Measurements from ENCODE around the gene CTSA.

Gene CTSA

GRCh38 chr20:45944151-45944964 is 53.2 kb downstream of the CTSA start:
- peak in 1 of 5 donors; percentile 44 for DNase-seq

- DNase-seq: no peak
Observed at GRCh38 chr20:45944965-45945677, 54.0 kb downstream of the CTSA start.

DNA sequence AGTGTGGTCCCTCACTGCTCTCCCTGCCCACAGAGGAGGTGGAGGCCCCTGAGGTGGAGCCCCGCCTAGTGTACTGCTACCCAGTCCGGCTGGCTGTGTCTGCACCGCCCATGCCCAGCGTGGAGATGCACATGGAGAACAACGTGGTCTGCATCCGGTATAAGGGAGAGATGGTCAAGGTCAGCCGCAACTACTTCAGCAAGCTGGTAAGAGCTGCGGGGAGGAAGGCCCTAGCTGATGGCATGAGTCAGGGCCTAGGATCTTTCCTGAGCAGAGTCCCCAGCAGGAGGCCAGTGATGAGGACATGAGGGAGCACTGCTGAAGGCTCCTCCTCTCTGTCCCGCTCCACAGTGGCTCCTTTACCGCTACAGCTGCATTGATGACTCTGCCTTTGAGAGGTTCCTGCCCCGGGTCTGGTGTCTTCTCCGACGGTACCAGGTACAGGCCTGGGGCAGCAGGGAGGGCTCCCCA is 54.6 kb downstream of the CTSA start:
- DNase-seq: no peak

- peak in 1 of 5 donors; percentile 37 for DNase-seq
Observed at GRCh38 chr20:45946149-45946970, 55.2 kb downstream of the CTSA start.

DNA sequence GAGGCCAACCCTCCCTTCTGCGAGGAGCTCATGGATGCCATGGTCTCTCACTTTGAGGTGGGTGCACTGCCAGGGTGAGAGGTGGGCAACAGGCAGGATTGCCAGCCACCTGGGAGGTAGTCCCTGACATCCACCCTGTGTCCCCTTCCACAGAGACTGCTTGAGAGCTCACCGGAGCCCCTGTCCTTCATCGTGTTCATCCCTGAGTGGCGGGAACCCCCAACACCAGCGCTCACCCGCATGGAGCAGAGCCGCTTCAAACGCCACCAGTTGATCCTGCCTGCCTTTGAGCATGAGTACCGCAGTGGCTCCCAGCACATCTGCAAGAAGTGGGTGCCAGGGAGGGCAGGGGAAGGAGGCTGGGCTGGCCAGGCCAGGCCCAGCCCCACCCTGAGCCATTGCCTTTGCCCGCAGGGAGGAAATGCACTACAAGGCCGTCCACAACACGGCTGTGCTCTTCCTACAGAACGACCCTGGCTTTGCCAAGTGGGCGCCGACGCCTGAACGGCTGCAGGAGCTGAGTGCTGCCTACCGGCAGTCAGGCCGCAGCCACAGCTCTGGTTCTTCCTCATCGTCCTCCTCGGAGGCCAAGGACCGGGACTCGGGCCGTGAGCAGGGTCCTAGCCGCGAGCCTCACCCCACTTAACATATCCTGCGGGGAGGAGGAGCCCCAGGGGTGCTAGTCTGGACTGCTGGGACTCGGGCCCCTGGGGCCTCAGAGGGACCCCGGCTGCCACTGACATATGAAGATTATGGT is 56.2 kb downstream of the CTSA start:
- DNase-seq: no peak

GRCh38 chr20:45948261-45948733 is 57.2 kb downstream of the CTSA start:
- no peak for DNase-seq
